T-cell (primary cell): ENCODE results near the gene ASB4. TPM values are rescaled to one million over a fixed set of nuclear protein-coding genes. Genes with fewer than 3 reads are reported as not detected.

ENCODE experiments used
- ATAC-seq, 4 experiments: fragments of 200-7000 bp in 3 of 4; fragments of 150-1000 bp in 1 of 4; cut with Tn5 transposase; replicated peaks in 1 of 4; 1 replicate in 3 of 4; 2 replicates in 1 of 4; pipeline ENCODE4 v1.10.0; 2021; ENCODE audit warnings: moderate library complexity in 3 of 4, mild to moderate bottlenecking in 2 of 4, moderate number of reproducible peaks in 1 of 4
- CTCF ChIA-PET, 2 donors: fragments of 300-600 bp; sonication (Branson Sonifier 250); formaldehyde crosslinking; loops; one replicate each; lab custom pipeline; 2022; ENCODE audit warnings: antibody characterized with exemption in 2 of 2; lab: Charles Lee
- POLR2A ChIA-PET, 2 donors: fragments of 300-600 bp; sonication (Branson Sonifier 250); formaldehyde crosslinking; loops; one replicate each; lab custom pipeline; 2022; ENCODE audit warnings: antibody characterized with exemption in 2 of 2; lab: Charles Lee
- DNase-seq, 35 experiments: peaks; one replicate each; pipeline versions ENCODE4 v3.0.0 to v3.0.0-alpha.2; 2013 to 2023
- H3K27ac ChIP-seq: one replicate; pipeline ENCODE4 v1.5.1; 2013; ENCODE audit warnings: low read length
- H3K27me3 ChIP-seq, 2 experiments: replicated peaks in 1 of 2; 1 replicate in 1 of 2; 2 replicates in 1 of 2; pipeline versions ENCODE4 v1.6.1 to v1.7.0; 2013; ENCODE audit warnings: low read length in 1 of 2, mixed read lengths in 1 of 2; ENCODE audit not compliant: control insufficient read depth in 2 of 2, insufficient read depth in 2 of 2; ENCODE audit errors: extremely low read depth in 1 of 2
- H3K36me3 ChIP-seq, 2 donors: 1 replicate in 1 of 2; 2 replicates in 1 of 2; pipeline versions ENCODE4 v1.6.1 to v1.7.0; 2013; ENCODE audit warnings: low read length in 1 of 2; ENCODE audit not compliant: control insufficient read depth in 2 of 2, insufficient read depth in 1 of 2; ENCODE audit errors: extremely low read depth in 1 of 2
- H3K4me1 ChIP-seq, 2 experiments: 1 replicate in 1 of 2; 2 replicates in 1 of 2; pipeline versions ENCODE4 v1.6.1 to v1.7.0; 2013; ENCODE audit warnings: low read length in 2 of 2, mixed read lengths in 1 of 2; ENCODE audit not compliant: insufficient read depth in 2 of 2, control insufficient read depth in 1 of 2; ENCODE audit errors: extremely low read depth in 1 of 2
- H3K4me3 ChIP-seq, 2 donors: 1 replicate in 1 of 2; 2 replicates in 1 of 2; pipeline versions ENCODE4 v1.5.1 to v1.7.0; 2013; ENCODE audit warnings: mild to moderate bottlenecking in 2 of 2, low read length in 1 of 2, moderate library complexity in 1 of 2; ENCODE audit not compliant: control insufficient read depth in 1 of 2; ENCODE audit errors: extremely low read depth in 1 of 2
- H3K9me3 ChIP-seq: 2 replicates; pipeline ENCODE4 v1.7.0; 2013
- H3K27ac Mint-ChIP-seq, 2 donors: one replicate each; pipeline ENCODE4 v1.8.0; 2020 to 2021; ENCODE audit warnings: mild to moderate bottlenecking in 2 of 2, mixed read lengths in 2 of 2
- H3K27me3 Mint-ChIP-seq, 2 donors: one replicate each; pipeline ENCODE4 v1.8.0; 2021 to 2022; ENCODE audit warnings: mixed read lengths in 2 of 2
- H3K36me3 Mint-ChIP-seq: one replicate; pipeline ENCODE4 v1.8.0; 2021; ENCODE audit warnings: mixed read lengths
- H3K4me1 Mint-ChIP-seq, 3 donors: one replicate each; pipeline ENCODE4 v1.8.0; 2020 to 2022; ENCODE audit warnings: mixed read lengths in 3 of 3, mild to moderate bottlenecking in 1 of 3
- H3K4me3 Mint-ChIP-seq, 3 donors: one replicate each; pipeline ENCODE4 v1.8.0; 2020 to 2022; ENCODE audit warnings: mild to moderate bottlenecking in 3 of 3, mixed read lengths in 3 of 3, moderate library complexity in 3 of 3
- H3K9me3 Mint-ChIP-seq, 3 donors: one replicate each; pipeline ENCODE4 v1.8.0; 2020 to 2022; ENCODE audit warnings: mixed read lengths in 3 of 3
- WGBS: methylation state at CpG from one replicate; pipeline ENCODE4 v1.1.5; 2013; ENCODE audit warnings: missing lambda C conversion rate; ENCODE audit not compliant: insufficient coverage; 5-methylcytosine and 5-hydroxymethylcytosine counted together
- total RNA-seq, 35 experiments: library from RNA in 6 of 35; stranded (reverse) in 6 of 35; fragments of 120-200 nt in 1 of 35; gene quantifications; one replicate each; pipeline versions ENCODE4 v1.2.1 to v1.2.4 and lab custom pipeline; 2013 to 2026

The ASB4 gene
- total RNA-seq, 5 donors from 2014 or later (not counting 1 experiment from before 2014, with no cell fraction given) = 0.09 TPM; not detected in 4

- Mint-ChIP-seq H3K27ac (peak overlapping the region in 1 of 2 donors; percentile 28), H3K36me3 (no peaks in the 10 kb centered on the region), H3K4me1 (peaks cover 10 to 14% (median 13%) of the 10 kb centered on the region in 3 donors), H3K4me3 (no peak overlapping the region), H3K9me3 (no peaks in the 10 kb centered on the region), H3K27me3 (no peaks in the 10 kb centered on the region)
- no peak overlapping the region for H3K27ac ChIP-seq
- CTCF ChIA-PET = no interaction called here
- DNase-seq (no peak), ATAC-seq (no peak)
- POLR2A ChIA-PET = no interaction called here
- H3K9me3 ChIP-seq = no peaks in the 10 kb centered on the region
- H3K4me3 ChIP-seq = no peak overlapping the region
- no peaks in the 10 kb centered on the region for H3K27me3 ChIP-seq
- H3K36me3 ChIP-seq = no peaks in the 10 kb centered on the region
- H3K4me1 ChIP-seq = peaks cover 6 to 12% of the 10 kb centered on the region in 2 experiments
- no CpG with 5 or more reads among the region's 3 CpGs for WGBS
These were observed 15.3 kb upstream of the ASB4 start for GRCh38 chr7:95470452-95470851.

- ATAC-seq (no peak), DNase-seq (no peak)
- Mint-ChIP-seq H3K4me1 (peaks cover 10 to 14% (median 13%) of the 10 kb centered on the region in 3 donors), H3K9me3 (no peaks in the 10 kb centered on the region), H3K27ac (no peak overlapping the region), H3K36me3 (no peaks in the 10 kb centered on the region), H3K27me3 (no peaks in the 10 kb centered on the region), H3K4me3 (no peak overlapping the region)
- H3K27me3 ChIP-seq = no peaks in the 10 kb centered on the region
- peaks cover 6 to 12% of the 10 kb centered on the region in 2 experiments for H3K4me1 ChIP-seq
- 94% methylated on average over 2 of the region's 3 CpGs for WGBS
- no peaks in the 10 kb centered on the region for H3K36me3 ChIP-seq
- H3K9me3 ChIP-seq = no peaks in the 10 kb centered on the region
- ChIA-PET CTCF (no interaction called here), POLR2A (no interaction called here)
- H3K27ac ChIP-seq = no peak overlapping the region
- no peak overlapping the region for H3K4me3 ChIP-seq
These were observed 14.7 kb upstream of the ASB4 start for GRCh38 chr7:95471071-95471470.

GRCh38 chr7:95472581-95473161 lies 13.1 kb upstream of the ASB4 start:
- WGBS = 85% methylated on average over 4 of the region's 8 CpGs
- H3K27ac Mint-ChIP-seq = no peak overlapping the region
- H3K36me3 Mint-ChIP-seq = no peaks in the 10 kb centered on the region

GRCh38 chr7:95473276-95473985 lies 12.3 kb upstream of the ASB4 start:
- Mint-ChIP-seq H3K9me3 (no peaks in the 10 kb centered on the region), H3K36me3 (no peaks in the 10 kb centered on the region), H3K4me3 (no peak overlapping the region), H3K27me3 (peaks cover 0 to 1% of the 10 kb centered on the region in 2 donors), H3K27ac (no peak overlapping the region), H3K4me1 (peaks cover 10 to 14% (median 13%) of the 10 kb centered on the region in 3 donors)
- H3K27me3 ChIP-seq = no peaks in the 10 kb centered on the region
- 88% methylated on average over 4 of the region's 9 CpGs for WGBS
- DNase-seq = no peak
- no peaks in the 10 kb centered on the region for H3K9me3 ChIP-seq
- no peak overlapping the region for H3K4me3 ChIP-seq
- CTCF ChIA-PET = interaction anchor here (0.6 to 7.5 kb wide), 4 partner anchors 12 to 1025 kb away, joined by 3 to 146 read pairs (median 4); partner anchors contain the start of gene ASB4 (in 1 of the 2)
- peaks cover 6 to 12% of the 10 kb centered on the region in 2 experiments for H3K4me1 ChIP-seq
- no peak for ATAC-seq
- no peak overlapping the region for H3K27ac ChIP-seq
- H3K36me3 ChIP-seq = no peaks in the 10 kb centered on the region
- POLR2A ChIA-PET = no interaction called here

More at GRCh38 chr7:95472581-95473161, 13.1 kb upstream of the ASB4 start:
- Histone ChIP-seq H3K27me3 (no peaks in the 10 kb centered on the region), H3K4me3 (no peak overlapping the region), H3K36me3 (no peaks in the 10 kb centered on the region), H3K27ac (no peak overlapping the region), H3K4me1 (peaks cover 6 to 12% of the 10 kb centered on the region in 2 experiments), H3K9me3 (no peaks in the 10 kb centered on the region)
- ChIA-PET POLR2A (no interaction called here), CTCF (interaction anchor here (0.9 to 1.5 kb wide), 3 partner anchors 13 to 1023 kb away, joined by 3 to 4 read pairs (median 3); partner anchors contain the start of gene ASB4 (in 1 of the 2))
- ATAC-seq = no peak
- Mint-ChIP-seq H3K4me1 (peaks cover 10 to 14% (median 13%) of the 10 kb centered on the region in 3 donors), H3K9me3 (no peaks in the 10 kb centered on the region), H3K27me3 (peaks cover 0 to 1% of the 10 kb centered on the region in 2 donors), H3K4me3 (no peak overlapping the region)
- DNase-seq = no peak

- Mint-ChIP-seq H3K27me3 (peaks cover 0 to 1% of the 10 kb centered on the region in 2 donors), H3K27ac (no peak overlapping the region), H3K4me1 (no peaks in the 10 kb centered on the region), H3K4me3 (no peak overlapping the region), H3K9me3 (no peaks in the 10 kb centered on the region), H3K36me3 (no peaks in the 10 kb centered on the region)
- Histone ChIP-seq H3K27ac (no peak overlapping the region), H3K4me3 (no peak overlapping the region), H3K36me3 (no peaks in the 10 kb centered on the region), H3K4me1 (no peaks in the 10 kb centered on the region), H3K27me3 (no peaks in the 10 kb centered on the region), H3K9me3 (no peaks in the 10 kb centered on the region)
- WGBS = 44% methylated on average over 1 of the region's 9 CpGs
- ChIA-PET CTCF (interaction anchor here (0.5 to 7.5 kb wide), 26 partner anchors 9 to 1116 kb away, joined by 3 to 146 read pairs (median 4); partner anchors contain the start of genes ASB4 (in 2 of the 2) and PON3 (in 2 of the 2)), POLR2A (no interaction called here)
- DNase-seq (peak in 1 of 35 experiments; percentile 2), ATAC-seq (no peak)
These were observed 9.5 kb upstream of the ASB4 start for GRCh38 chr7:95476072-95476847.
